Measurements from ENCODE around the gene RBM28.

RBM28 gene

GRCh38 chr7:128388145-128388485 is 44.4 kb upstream of the RBM28 start:
- TF ChIP-seq CTCF (IDR thresholded peaks at IDR 0.05): no peak

GRCh38 chr7:128387216-128388144 is 43.8 kb upstream of the RBM28 start:
- TF ChIP-seq CTCF (IDR thresholded peaks at IDR 0.05): peak; percentile 85

GRCh38 chr7:128385988-128386925 is 42.5 kb upstream of the RBM28 start:
- no peak for TF ChIP-seq CTCF (IDR thresholded peaks at IDR 0.05)

- TF ChIP-seq CTCF (IDR thresholded peaks at IDR 0.05): no peak
These were observed 41.0 kb upstream of the RBM28 start for GRCh38 chr7:128384726-128385125.

- TF ChIP-seq CTCF (IDR thresholded peaks at IDR 0.05): no peak
These were observed 40.1 kb upstream of the RBM28 start for GRCh38 chr7:128383776-128384175.

GRCh38 chr7:128381161-128381821 is 37.6 kb upstream of the RBM28 start:
- TF ChIP-seq CTCF (IDR thresholded peaks at IDR 0.05): peak; percentile 80

- TF ChIP-seq CTCF (IDR thresholded peaks at IDR 0.05): no peak
These were observed 36.9 kb upstream of the RBM28 start for GRCh38 chr7:128380483-128381106.

All from LNCAP (cell line).